Stimulated activated CD4-positive, alpha-beta T cell treated with anti-CD3 and anti-CD28 coated beads, Interleukin-1b, Interleukin-23, amount 100 ng/mL, for 48 hours (primary cell): ENCODE data around the gene SRSF8.
"Not testable (repeated sequence)": the region's sequence is repeated elsewhere in the genome, so short reads cannot be mapped to it uniquely, and the experiment has no call there.

Experiments used
- DNase-seq: peaks from one replicate; pipeline ENCODE4 v3.0.0-alpha.2; 2020

SRSF8 gene, protein sequence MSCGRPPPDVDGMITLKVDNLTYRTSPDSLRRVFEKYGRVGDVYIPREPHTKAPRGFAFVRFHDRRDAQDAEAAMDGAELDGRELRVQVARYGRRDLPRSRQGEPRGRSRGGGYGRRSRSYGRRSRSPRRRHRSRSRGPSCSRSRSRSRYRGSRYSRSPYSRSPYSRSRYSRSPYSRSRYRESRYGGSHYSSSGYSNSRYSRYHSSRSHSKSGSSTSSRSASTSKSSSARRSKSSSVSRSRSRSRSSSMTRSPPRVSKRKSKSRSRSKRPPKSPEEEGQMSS

DNA sequence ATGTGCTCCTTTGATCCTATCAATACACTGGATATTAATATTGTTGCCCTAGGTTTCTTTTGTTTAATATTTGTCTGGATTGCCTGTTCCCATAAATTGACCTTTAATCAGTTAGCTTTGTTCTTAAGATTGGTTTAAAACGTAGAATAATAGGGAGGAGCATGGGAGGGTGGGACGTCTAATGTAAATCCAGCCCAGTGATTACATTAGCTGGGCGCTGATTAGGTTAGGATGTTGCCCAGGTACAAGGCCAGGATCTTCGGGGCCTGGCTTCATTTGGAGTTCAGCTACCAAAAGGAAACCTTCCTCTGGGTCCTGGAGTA lies at the start of gene SRSF8:
Gene SRSF8, plus strand, starts transcription at position 204 of the 323 bp plus-strand sequence. CDS start 308 bp downstream, outside the sequence.
- DNase-seq = no peak

DNA sequence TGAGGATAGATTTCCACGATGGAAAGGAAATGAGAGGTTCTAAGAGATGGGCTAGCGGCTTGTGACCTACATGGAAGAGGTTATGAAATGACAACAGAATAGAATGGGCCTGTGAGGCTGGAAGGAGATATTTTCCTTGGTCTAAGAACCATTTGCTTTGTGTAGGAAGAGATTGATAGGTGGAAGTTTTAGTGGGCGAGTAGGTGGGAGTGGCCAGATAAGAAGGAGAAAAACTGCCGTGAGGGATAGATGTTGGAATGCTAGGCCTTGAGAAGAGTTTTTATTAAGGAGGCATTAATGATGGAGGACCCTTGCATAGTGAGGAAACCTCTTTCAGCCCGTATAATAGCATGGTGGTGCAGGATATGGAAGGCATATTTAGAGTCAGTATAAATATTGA lies 45.3 kb upstream of the SRSF8 start:
- not testable (repeated sequence) for DNase-seq

DNA sequence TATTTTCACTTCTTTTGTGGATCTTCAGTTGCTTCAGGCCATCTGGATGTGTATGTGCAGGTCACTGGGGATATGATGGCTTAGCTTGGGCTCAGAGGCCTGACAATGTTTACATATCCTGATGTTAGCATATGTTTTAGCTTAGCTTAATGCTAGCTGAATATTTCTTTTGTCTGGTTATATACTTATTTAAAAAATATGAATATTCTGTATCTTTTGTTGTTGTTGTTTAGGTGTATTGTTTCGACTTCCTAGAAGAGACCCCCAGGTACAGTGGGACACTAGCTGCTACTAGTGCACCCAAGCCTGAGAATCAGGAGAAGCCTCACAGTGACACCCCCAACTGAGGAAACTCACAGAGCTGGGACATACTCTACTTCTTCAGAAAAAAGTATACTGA lies 41.8 kb upstream of the SRSF8 start, which contains the start of gene KDM4E:
Gene KDM4E, plus strand, starts transcription at position 301 of the 400 bp plus-strand sequence. CDS start 300 bp downstream, outside the sequence.
- DNase-seq = no peak

DNA sequence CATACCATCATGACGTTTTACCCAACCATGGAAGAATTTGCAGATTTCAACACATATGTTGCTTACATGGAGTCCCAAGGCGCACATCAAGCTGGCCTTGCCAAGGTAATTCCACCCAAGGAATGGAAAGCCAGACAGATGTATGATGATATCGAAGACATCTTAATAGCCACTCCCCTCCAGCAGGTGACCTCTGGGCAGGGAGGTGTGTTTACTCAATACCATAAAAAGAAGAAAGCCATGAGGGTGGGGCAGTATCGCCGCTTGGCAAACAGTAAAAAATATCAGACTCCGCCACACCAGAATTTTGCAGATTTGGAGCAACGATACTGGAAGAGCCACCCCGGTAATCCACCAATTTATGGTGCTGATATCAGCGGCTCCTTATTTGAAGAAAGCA lies 41.1 kb upstream of the SRSF8 start:
- DNase-seq = not testable (repeated sequence)

DNA sequence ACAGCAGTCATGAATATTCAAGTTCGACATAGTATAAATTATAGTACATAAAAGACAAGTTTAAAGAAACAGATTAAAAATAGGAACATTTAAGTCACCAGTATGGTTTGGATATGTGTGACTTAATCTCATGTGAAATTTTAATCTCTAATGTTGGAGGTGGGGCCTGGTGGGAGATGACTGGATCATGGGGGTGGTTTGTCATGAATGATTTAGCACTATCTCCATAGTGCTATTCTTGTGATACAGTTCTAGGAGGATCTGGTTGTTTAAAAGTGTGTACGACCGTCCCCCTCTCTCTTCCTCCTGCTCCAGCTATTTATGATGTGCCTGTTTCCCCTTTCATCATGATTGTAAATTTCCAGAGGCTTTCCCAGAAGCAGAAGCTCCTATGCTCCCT lies 38.4 kb upstream of the SRSF8 start:
- no peak for DNase-seq

DNA sequence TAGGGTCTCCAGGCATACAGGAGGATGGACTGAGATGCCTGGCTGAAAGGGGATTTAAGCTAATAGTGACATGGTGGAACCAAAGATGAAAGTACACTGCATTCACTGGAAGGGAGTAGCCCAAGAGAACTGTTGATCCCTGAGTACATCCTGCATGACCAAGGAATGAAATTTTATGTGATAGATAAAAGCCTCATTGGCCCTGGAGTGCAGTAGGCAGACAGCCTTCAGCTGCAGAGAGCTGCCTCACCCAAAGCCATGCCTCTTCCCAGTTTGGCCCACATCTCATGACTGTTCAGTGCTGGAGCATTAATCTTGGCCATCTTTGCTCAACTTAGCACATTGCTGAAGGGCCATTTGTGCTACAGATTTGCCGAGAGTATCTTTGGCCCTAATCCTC lies 33.7 kb upstream of the SRSF8 start:
- DNase-seq = no peak

DNA sequence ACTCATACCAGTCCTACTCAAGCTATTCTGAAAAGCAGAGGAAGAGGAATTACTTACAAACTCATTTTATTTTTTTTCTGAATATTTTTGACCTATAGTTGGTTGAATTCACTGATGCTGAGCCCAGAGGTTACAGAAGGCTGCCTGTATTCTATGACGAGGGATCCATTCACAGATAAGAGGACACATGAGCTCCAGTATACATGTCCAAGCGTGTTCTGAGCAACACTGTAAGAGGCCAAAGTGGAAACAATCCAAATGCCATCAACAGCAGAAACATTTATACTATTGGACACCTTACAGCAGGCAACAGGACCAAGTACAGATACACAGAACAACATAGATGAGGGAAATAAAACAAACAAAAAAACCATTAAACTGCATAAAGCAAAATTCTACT lies 31.4 kb upstream of the SRSF8 start:
- no peak for DNase-seq

DNA sequence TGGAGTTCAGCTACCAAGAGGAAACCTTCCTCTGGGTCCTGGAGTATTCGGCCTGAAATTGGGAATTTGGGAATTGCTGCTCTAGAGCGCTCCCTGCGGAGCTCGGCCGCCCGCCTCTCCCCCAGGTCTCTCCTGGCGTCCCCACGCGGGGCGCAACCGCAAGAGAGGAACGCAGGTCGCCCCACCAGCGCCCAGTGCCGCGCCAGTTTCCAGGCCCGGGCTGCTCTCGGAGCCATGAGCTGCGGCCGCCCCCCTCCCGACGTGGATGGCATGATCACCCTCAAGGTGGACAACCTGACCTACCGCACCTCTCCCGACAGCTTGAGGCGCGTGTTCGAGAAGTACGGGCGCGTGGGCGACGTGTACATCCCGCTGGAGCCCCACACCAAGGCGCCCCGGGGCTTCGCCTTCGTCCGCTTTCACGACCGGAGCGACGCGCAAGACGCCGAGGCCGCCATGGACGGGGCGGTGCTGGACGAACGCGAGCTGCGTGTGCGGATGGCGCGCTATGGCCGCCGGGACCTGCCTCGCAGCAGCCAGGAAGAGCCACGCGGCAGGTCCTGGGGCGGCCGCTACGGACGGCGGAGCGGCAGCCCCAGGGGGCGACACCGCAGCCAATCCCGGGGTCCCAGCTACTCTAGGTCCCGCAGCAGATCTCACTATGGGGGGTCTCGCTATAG lies 29.2 kb upstream of the SRSF8 start:
- not testable (repeated sequence) for DNase-seq

DNA sequence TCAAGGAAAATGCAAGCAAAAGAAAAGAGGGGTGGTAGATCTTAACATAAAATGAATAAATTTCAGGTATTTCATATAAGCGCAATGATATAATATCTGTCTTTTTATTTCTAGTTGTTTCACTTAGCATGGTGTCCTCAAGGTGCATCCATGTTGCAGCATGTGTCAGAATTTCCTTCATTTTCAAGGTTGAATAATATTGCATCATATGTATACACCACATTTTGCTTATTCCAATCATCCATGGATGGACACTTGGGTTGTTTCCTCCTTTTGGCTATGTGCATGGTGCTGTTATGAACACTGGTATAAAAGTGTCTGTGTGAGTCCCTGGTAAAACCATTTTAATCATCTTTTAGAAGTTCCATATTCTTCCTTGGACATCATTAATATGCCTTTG lies 24.5 kb upstream of the SRSF8 start:
- DNase-seq = no peak

DNA sequence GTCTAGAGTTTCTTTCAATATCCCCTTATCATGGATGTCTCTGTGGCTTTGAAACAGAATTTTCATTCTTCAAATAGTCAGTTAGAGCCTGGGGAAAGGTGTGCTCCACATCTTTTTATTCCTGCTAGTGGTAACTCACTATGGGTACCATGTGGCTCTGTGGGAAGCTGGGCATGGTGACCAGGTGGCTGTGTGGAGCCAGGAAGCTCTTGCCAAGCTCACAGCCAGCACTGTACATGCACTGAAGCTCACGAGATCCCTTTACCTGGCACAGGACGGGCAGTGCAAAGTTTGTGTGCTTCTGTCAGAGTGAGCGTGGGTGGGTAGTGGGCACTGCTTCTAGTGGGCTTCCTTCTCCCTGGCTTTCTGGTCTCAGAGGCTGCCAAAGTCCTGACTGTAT lies 23.8 kb upstream of the SRSF8 start:
- no peak for DNase-seq

DNA sequence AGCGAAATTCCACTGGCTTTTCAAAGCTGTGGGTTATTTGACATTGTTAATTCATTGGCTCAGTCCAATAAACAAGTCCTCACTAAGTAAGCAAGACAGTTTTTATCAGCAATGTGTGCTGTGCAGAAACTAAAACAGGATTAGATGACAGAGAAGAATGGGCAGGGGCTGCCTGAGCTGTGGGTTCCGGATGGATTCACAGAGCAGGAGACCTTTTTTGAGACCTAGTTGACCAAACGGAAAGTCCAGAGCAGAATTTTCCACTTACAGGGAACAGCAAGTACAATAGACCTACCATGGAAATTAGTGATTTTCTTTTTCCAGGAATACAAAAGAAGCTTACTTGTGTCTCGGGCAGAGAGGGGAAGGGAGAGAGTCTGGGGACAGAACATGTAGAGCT lies 22.7 kb upstream of the SRSF8 start:
- no peak for DNase-seq

DNA sequence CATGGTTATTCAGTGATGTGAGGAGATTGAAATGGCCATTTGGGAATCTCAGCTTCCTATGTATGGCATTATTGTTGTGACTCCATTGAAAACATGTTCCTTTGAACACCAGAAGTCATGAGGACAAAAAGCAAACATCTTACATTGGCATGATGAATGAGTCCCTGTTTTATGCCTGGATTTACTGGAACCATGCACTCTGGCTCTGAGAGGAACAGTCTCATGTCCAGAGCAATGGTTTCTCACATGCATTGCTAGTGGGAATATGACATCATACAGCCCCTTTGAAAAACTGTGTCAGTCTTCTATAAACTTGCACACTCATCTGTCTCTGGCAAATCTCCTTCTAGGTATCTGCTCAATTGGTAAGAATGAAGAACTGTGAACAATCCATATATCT lies 20.9 kb upstream of the SRSF8 start:
- DNase-seq = no peak

DNA sequence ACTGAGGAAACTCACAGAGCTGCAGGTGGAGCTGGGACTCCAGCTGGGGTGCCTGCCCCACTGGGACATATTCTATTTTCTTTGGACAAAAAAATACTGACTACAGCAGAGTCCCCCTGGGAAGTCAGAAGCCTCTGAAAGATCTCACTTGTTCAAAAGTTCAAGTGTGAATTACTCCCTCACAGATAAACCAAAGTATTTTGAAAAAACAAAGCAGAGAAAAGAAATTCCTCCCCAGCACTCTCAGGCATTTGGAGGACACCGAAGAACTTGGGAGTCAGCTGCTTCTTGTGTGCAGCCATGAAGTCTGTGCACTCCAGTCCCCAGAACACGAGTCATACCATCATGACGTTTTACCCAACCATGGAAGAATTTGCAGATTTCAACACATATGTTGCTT lies 17.6 kb upstream of the SRSF8 start, which contains the start of gene KDM4F:
Gene KDM4F, plus strand, starts transcription at position 301 of the 400 bp plus-strand sequence.
- DNase-seq = not testable (repeated sequence)

DNA sequence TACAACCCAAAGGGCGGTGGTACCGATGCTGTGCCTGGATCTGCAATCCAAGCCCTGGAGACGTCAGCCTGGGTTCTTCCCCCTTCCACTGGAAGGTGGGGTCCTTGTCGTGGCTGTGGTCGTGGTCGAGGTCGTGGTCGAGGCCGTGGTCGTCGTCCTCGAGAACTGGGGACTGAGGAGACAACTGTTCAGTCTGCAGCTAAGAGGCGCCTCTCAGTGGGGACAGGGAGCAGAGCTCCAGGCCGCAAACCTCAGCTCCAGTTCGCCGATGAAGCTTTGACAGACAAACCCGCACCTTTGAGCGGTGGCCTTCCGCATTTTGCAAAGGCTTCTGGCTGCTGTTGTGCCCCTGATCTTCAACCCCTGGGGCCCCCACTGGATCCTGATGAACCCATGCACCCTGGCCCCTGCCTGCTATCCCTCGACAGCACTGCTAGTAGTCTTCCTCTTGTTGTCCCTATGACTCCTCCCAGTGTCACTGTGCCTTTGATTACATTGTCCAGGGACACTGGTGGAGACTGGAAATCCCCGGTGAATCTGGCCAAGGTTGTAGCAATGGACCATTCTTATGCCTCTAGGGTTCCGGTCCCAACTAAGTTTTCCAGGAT lies 16.0 kb upstream of the SRSF8 start:
- no peak for DNase-seq

DNA sequence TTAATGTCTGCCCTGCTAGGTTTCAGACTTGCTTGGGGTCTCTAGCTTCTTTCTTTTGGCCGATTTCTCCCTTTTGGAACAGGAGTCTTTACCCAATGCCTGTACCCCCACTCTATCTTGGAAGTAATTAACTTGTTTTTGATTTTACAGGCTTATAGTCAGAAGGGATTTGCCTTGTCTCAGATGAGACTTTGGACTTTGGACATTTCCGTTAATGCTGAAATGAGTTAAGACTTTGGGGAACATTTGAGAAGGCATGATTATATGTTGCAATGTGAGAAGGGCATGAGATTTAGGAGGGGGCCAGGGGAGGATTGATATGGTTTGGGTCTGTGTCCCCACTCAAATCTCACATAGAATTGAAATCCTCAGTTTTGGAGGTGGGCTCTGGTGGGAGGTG lies 12.4 kb upstream of the SRSF8 start:
- no peak for DNase-seq

DNA sequence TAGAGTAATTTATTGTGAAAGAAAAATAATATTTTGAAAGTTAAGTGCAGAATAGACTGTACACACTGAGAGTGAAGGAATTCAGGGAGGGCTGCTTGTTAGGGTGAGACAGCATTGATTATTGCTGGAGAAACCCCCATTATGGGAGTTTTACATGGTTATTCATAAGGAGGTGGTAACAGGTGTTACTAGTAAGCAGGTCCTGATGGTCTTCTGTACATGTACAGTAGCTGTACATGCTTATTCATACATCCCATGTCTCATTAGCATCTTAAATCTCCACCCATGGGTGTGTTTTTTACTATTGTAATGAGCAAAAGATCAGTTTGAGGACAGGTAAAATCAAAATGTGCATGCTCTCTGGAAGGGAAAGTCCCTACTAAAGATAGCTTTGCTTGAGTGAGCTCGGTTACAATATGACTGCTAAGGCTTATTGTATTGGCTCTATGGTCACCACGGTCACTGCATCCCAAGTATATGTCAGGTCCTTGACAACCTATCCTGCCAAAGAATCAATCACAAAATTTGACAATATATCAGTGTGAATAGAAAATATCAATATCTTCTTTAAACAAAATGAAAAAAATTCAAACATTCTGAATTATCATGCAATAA lies 11.3 kb upstream of the SRSF8 start:
- DNase-seq = no peak

DNA sequence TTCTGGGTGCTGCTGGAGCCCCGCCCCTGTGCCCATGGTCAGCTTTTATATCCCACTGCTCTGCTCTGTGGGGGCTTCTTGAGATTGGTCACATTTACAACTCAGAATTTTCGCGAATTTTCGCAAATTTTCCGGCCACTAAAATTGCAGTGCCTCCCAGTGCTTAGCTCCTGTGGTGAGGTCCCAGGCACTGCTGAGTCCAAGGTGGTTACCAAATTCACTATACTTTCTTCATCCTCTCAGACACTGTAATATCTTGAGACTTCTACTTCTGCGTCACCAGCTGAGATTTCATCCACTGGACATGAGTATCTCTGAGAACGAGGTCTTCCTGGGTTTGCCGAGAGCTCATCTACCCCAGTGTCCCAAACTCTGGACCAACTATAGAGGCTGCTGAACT lies 8.8 kb upstream of the SRSF8 start:
- no peak for DNase-seq

DNA sequence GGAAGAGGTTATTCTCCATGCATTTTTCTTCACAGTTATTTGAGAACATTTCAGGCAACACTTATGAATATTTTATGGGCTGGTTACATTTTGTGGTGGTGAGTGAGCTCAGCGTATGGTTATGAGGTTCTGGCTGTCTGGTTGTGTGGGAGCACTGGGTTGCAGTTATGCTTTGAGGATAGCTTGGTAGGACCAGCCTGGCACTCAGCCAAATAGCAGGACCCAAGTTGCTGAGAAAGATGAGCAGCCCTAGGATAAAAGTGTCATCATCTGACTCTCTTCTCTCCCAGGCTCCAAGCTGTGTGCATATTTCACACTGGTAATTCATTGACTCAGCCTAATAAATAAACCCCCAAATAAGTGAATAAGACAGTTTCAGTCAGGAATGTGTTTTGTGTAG lies 8.1 kb upstream of the SRSF8 start:
- no peak for DNase-seq

DNA sequence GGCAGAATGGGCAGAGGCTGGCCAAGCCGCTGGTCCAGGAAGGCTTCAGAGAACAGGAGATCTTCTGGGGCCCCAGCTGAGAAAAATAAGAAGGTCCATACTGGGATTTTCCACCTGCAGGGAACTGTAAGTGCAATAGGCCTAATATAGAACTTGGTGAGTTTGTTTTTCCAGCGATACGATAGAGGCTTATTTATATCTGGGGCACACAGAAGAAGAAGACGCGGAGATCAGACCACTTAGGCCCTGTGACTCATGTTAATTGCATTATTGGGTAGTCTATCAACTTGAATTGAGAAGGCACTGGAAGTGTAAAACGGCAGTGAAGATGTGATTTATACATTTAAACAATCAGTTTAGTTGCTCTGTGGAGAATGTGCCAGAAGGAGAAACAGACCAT lies 7.7 kb upstream of the SRSF8 start:
- no peak for DNase-seq

DNA sequence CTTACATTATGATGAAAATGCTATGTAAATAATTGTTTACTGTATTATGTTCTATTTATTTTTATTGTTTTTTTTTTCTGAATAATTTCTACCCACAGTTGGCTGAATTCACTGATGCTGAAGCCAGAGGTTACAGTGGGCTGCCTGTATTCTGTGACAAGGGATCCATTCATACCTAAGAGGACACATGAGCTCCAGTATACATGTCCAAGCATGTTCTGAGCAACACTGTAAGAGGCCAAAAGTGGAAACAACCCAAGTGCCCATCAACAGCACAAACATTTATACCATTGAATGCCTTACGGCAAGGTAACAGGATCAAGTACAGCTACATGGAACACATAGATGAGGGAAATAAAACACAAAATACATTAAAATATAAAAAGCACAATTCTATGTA lies 1.4 kb upstream of the SRSF8 start:
- no peak for DNase-seq

DNA sequence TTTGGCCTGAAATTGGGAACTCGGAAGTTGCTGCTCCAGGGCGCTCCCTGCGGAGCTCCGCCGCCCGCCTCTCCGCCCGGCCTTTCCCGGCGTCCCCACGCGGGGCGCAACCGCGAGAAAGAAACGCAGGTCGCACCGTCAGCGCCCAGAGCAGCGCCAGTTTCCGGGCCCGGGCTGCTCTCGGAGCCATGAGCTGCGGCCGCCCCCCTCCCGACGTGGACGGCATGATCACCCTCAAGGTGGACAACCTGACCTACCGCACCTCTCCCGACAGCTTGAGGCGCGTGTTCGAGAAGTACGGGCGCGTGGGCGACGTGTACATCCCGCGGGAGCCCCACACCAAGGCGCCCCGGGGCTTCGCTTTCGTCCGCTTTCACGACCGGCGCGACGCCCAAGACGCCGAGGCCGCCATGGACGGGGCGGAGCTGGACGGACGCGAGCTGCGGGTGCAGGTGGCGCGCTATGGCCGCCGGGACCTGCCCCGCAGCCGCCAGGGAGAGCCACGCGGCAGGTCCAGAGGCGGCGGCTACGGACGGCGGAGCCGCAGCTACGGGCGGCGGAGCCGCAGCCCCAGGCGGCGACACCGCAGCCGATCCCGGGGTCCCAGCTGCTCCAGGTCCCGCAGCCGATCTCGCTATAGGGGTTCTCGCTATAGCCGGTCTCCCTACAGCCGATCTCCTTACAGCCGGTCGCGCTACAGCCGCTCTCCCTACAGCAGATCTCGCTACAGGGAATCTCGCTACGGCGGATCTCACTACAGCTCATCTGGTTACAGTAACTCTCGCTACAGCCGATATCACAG lies 521 bp downstream of the SRSF8 start:
- DNase-seq = peak; percentile 69

DNA sequence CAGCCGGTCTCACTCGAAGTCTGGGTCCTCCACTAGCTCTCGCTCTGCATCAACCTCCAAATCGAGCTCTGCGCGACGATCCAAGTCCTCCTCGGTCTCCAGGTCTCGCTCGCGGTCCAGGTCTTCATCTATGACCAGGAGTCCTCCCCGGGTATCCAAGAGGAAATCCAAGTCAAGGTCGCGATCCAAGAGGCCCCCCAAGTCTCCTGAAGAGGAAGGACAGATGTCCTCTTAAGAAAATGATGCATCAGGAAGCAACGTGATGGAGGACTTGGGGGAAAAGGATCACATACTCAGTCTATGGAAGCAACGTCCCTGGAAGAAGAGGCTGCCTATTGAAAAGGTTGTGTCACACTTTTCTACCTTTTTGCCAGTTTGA lies 1.1 kb downstream of the SRSF8 start:
- DNase-seq = peak; percentile 61

DNA sequence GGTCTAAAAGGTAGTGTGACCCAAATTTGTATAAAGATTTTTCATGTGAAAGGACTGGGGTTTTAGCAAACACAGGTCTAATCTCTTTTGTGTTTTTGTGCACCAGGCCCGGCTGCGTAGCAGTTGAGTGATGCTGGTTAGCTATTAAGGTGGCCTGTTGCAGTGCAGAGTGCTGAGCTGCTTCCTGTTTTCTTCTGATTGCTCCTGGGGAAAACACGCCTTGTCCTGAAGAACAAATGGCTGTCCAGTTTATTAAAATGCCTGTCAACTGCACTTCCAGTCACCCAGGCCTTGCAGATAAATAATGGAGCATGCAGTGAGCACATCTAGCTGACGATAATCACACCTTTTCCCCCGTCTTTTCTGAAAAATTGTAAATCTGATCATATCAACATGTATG lies 1.8 kb downstream of the SRSF8 start:
- peak; percentile 72 for DNase-seq
